GM23248 (cell line): Measurements from ENCODE around the gene CMSS1. TPM values are rescaled to one million over a fixed set of nuclear protein-coding genes. Genes with fewer than 3 reads are reported as not detected.

ENCODE experiments used
- DNase-seq: peaks from one replicate; pipeline ENCODE4 v3.0.0-alpha.2; 2015
- H2AFZ ChIP-seq: fragments of 200-600 bp; sonication (generic); 2 replicates; pipeline ENCODE4 v1.6.1; 2016; ENCODE audit warnings: antibody characterized with exemption
- H3F3A ChIP-seq: fragments of 200-600 bp; sonication (generic); 2 replicates; pipeline ENCODE4 v1.6.1; 2016; ENCODE audit warnings: mild to moderate bottlenecking, antibody characterized with exemption, mixed run types; ENCODE audit not compliant: insufficient read depth
- H3K27ac ChIP-seq: fragments of 200-600 bp; sonication (generic); 2 replicates; pipeline ENCODE4 v1.5.1; 2016; ENCODE audit warnings: mild to moderate bottlenecking
- H3K27me3 ChIP-seq: fragments of 200-600 bp; sonication (generic); replicated peaks from 2 replicates; pipeline ENCODE4 v1.6.1; 2016; ENCODE audit warnings: mild to moderate bottlenecking; ENCODE audit not compliant: insufficient read depth
- H3K36me3 ChIP-seq: fragments of 200-600 bp; sonication (generic); 2 replicates; pipeline ENCODE4 v1.6.1; 2016; ENCODE audit warnings: low read depth, mild to moderate bottlenecking
- H3K4me1 ChIP-seq: fragments of 200-600 bp; sonication (generic); 2 replicates; pipeline ENCODE4 v1.6.1; 2016; ENCODE audit warnings: mild to moderate bottlenecking; ENCODE audit not compliant: insufficient read depth
- H3K4me2 ChIP-seq: fragments of 200-600 bp; sonication (generic); one replicate; pipeline ENCODE4 v1.6.1; 2016; ENCODE audit warnings: mild to moderate bottlenecking; ENCODE audit not compliant: unreplicated experiment
- H3K4me3 ChIP-seq: fragments of 200-600 bp; sonication (generic); 2 replicates; pipeline ENCODE4 v1.5.1; 2016; ENCODE audit warnings: mild to moderate bottlenecking
- H3K79me2 ChIP-seq: fragments of 200-600 bp; sonication (generic); 2 replicates; pipeline ENCODE4 v1.6.1; 2016; ENCODE audit warnings: mild to moderate bottlenecking; ENCODE audit not compliant: insufficient read depth
- H3K9ac ChIP-seq: fragments of 200-600 bp; sonication (generic); 2 replicates; pipeline ENCODE4 v1.6.1; 2016; ENCODE audit warnings: mild to moderate bottlenecking
- H3K9me2 ChIP-seq: fragments of 200-600 bp; sonication (generic); 2 replicates; pipeline ENCODE4 v1.6.1; 2016; ENCODE audit warnings: mixed run types, mild to moderate bottlenecking, moderate library complexity; ENCODE audit not compliant: insufficient read depth
- H3K9me3 ChIP-seq: fragments of 200-600 bp; sonication (generic); one replicate; pipeline ENCODE4 v1.6.1; 2017; ENCODE audit warnings: low read depth
- H4K20me1 ChIP-seq: fragments of 200-600 bp; sonication (generic); 2 replicates; pipeline ENCODE4 v1.6.0; 2016; ENCODE audit not compliant: insufficient read depth
- EZH2 ChIP-seq: fragments of 200-600 bp; sonication (generic); IDR thresholded peaks from 2 replicates; pipeline ENCODE4 v1.6.1; 2018; ENCODE audit warnings: antibody characterized with exemption, mild to moderate bottlenecking; ENCODE audit not compliant: insufficient read depth, poor library complexity, severe bottlenecking
- EZH2phosphoT487 ChIP-seq: fragments of 200-600 bp; sonication (generic); IDR thresholded peaks from 2 replicates; pipeline ENCODE4 v1.6.1; 2018; ENCODE audit warnings: antibody characterized with exemption, moderate library complexity, mild to moderate bottlenecking, low read depth; ENCODE audit not compliant: insufficient read depth
- WGBS, 2 experiments: methylation state at CpG; one replicate each; pipeline ENCODE4 v1.1.6; 2015 to 2017; ENCODE audit warnings: low lambda C conversion rate in 2 of 2, low coverage in 1 of 2; ENCODE audit errors: missing lambda C conversion rate in 2 of 2; 5-methylcytosine and 5-hydroxymethylcytosine counted together
- in situ Hi-C: fragments of 300-500 bp; cut with MboI; formaldehyde crosslinking; loops from 2 replicates; pipeline ENCODE4 v1.15.0; 2020
- polyA plus RNA-seq: library from polyadenylated mRNA; unstranded; fragments of >200 nt; fragmentation: Nextera tagmentation; extraction: Ambion mirVana; gene quantifications from 2 replicates; pipeline ENCODE4 v1.2.1, GENCODE V29; 2016
- total RNA-seq: library from RNA; depleted of rRNA; stranded (reverse); fragments of >200 nt; shearing (Covaris generic); gene quantifications from 2 replicates; pipeline ENCODE4 v1.2.3, GENCODE V29; 2014

Gene CMSS1
- total and polyA plus RNA-seq, 2 experiments from 2014 or later, result 17.2 to 26.6 TPM

DNA sequence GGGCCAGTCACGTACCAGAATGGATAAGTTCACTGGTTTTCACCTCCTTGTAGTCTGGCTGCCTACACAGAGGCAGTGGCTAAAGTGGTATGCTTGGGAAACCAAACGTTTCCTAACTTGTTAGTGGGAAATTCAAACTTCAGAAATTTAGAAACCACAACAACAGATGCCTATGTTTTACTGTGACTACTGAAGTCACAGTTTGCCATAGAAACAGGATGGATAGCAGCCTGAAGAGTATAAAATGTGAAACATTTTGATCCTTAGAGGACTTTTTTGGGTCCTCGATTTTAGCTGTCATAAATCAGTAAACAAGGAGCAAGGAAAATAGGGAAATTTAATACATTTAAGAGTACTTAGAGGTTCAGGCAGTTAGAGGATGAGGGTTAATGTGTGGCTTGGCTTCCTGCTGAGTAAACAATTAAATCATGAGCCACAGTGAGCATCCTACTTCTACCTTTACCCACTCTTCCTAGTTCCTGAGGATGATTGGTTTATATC lies 48.6 kb downstream of the CMSS1 start:
- Histone ChIP-seq H3K27ac (peak overlapping the region; percentile 81), H3F3A (peaks cover 94% of the 10 kb centered on the region), H3K9me3 (no peaks in the 10 kb centered on the region), H3K79me2 (peaks cover 100% of the 10 kb centered on the region), H4K20me1 (0 out of 2 replicates have a peak, but pooled peaks cover 3% of the 10 kb centered on the region), H3K9ac (peak overlapping the region; percentile 52), H3K36me3 (peaks cover 51% of the 10 kb centered on the region), H3K9me2 (no peaks in the 10 kb centered on the region), H3K4me2 (peak overlapping the region; percentile 41), H3K4me1 (peaks cover 89% of the 10 kb centered on the region), H3K27me3 (no peaks in the 10 kb centered on the region), H3K4me3 (peak overlapping the region; percentile 6; the same call in 1 of the 2 replicates), H2AFZ (no peak overlapping the region)
- WGBS, 2 experiments, result 15 to 18% methylated on average over 3 of the region's 3 CpGs
- in situ Hi-C loops, result no loop called here
- TF ChIP-seq EZH2phosphoT487, result no peak
- TF ChIP-seq EZH2, result no peak
- peak; percentile 86 for DNase-seq

- DNase-seq, result no peak
- no peak for TF ChIP-seq EZH2phosphoT487
- TF ChIP-seq EZH2, result no peak
- 73 to 87% methylated on average over 3 of the region's 3 CpGs for WGBS, 2 experiments
- Histone ChIP-seq H3K4me3 (no peak overlapping the region), H3K79me2 (peaks cover 100% of the 10 kb centered on the region), H3K4me2 (peak overlapping the region; percentile 31), H3K4me1 (peaks cover 89% of the 10 kb centered on the region), H3K27me3 (no peaks in the 10 kb centered on the region), H3K9me2 (no peaks in the 10 kb centered on the region), H3K9me3 (no peaks in the 10 kb centered on the region), H3F3A (peaks cover 91% of the 10 kb centered on the region), H3K9ac (no peak overlapping the region), H3K36me3 (peaks cover 45% of the 10 kb centered on the region), H4K20me1 (0 out of 2 replicates have a peak, but pooled peaks cover 3% of the 10 kb centered on the region), H2AFZ (no peak overlapping the region), H3K27ac (peak overlapping the region; percentile 81)
- in situ Hi-C loops, result no loop called here
Observed at GRCh38 chr3:99867594-99868310, 50.1 kb downstream of the CMSS1 start.

- Histone ChIP-seq H3K27me3 (no peaks in the 10 kb centered on the region), H3F3A (peaks cover 91% of the 10 kb centered on the region), H2AFZ (no peak overlapping the region), H3K9me2 (no peaks in the 10 kb centered on the region), H3K4me2 (peak overlapping the region; percentile 31), H3K4me1 (peaks cover 89% of the 10 kb centered on the region), H3K9me3 (no peaks in the 10 kb centered on the region), H3K79me2 (peaks cover 100% of the 10 kb centered on the region), H4K20me1 (0 out of 2 replicates have a peak, but pooled peaks cover 3% of the 10 kb centered on the region), H3K36me3 (peaks cover 42% of the 10 kb centered on the region), H3K27ac (peak overlapping the region; percentile 81), H3K4me3 (no peak overlapping the region), H3K9ac (no peak overlapping the region)
- TF ChIP-seq EZH2phosphoT487 (no peak), EZH2 (no peak)
- peak; percentile 49 for DNase-seq
- in situ Hi-C loops, result no loop called here
- WGBS, 2 experiments, result 5 to 25% methylated on average over 1 of the region's 1 CpG
Observed at GRCh38 chr3:99868311-99868646, 50.6 kb downstream of the CMSS1 start.

- Histone ChIP-seq H2AFZ (no peak overlapping the region), H3K4me1 (peaks cover 90% of the 10 kb centered on the region), H3K4me2 (no peak overlapping the region), H3K27ac (peak overlapping the region; percentile 19; the same call in 1 of the 2 replicates), H3K9me2 (no peaks in the 10 kb centered on the region), H3K79me2 (peaks cover 100% of the 10 kb centered on the region), H3K4me3 (no peak overlapping the region), H3K9me3 (no peaks in the 10 kb centered on the region), H3K27me3 (no peaks in the 10 kb centered on the region), H3K9ac (0 out of 2 replicates have a peak overlapping the region, but pooled peaks have one; percentile 1), H3F3A (peaks cover 87% of the 10 kb centered on the region), H3K36me3 (peaks cover 42% of the 10 kb centered on the region), H4K20me1 (0 out of 2 replicates have a peak, but pooled peaks cover 3% of the 10 kb centered on the region)
- TF ChIP-seq EZH2phosphoT487 (no peak), EZH2 (no peak)
- in situ Hi-C loops, result no loop called here
- no peak for DNase-seq
- 35 to 53% methylated on average over 1 of the region's 1 CpG for WGBS, 2 experiments
Observed at GRCh38 chr3:99869621-99870020, 52.0 kb downstream of the CMSS1 start.
